ENCODE measurements around the gene PANK4.

The PANK4 gene

DNA sequence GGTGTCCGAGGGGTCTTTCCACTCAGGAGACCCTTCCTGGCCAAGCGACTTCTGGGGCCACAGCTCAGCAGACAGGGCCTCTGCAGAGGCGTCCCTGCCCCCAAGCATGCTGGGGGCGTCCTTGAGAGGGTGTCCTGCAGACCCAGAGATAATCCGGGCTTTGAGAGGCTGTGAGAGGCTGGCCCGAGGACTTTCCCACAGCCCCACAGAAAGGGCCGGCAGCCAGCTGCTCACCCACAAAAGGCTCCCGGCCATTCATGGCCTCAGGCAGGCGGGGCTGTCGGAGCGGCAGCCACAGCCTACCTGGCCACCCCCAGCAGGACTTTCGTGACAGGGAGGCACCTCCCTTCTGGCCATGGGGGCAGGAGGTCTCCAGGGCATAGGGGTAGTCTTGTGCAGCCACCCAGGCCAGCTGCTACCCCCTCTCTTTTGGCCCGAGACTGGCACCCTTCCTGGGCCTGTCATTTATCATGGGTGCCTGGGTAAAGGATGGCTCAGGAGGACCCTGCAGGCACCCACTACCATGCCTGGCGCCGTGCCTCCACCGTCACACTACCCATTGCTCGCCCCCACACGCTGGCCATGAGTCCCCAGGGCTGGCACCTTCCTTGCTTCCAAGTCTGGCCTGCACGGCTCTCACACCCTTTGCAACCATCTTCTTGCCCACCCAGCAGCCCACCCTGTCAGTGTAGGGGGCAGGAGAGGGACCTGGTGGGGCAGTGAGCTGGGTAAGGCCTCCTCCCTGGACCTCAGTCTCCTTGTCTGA, 18.7 kb upstream of the PANK4 start:
- no peak for DNase-seq (ENCODE audit: low spot score)

DNA sequence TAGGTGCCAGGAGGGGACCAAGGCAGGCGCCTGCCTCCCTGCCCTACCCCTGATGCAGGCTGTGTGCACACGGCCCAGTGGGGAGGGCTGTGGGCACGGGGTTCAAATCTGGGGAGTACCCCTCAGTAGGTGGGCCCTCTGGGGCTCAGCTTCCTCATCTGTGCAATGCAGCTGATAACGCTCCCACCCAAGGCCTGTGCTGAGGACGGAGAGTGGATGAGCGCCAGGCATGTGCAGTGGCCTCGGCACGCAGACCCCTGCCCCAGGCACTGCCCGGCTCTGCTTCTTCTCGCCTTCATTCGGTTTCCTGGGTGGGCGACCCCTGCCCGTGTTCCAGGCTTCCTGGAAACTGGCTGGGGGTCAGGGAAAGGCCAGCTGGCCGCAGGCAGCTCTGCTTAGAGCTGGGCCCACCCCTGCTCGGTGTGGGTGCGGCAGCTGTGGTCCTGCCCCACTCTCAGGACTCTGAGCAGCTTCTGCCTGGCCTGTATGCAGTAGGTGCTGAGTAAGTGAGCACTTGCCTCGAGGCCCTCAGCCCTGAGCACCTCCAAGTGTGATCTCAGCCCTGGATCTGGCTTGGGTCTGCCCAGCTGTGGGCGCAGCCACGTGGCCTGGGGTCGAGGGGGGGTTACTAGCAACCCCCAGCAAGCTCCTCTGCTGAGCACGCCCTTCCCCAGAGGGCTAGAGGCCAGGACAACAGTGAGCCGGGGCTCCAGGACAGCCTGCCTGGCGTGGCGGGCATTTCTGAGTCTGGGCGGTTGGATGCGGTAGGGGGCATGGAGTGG, 17.9 kb upstream of the PANK4 start:
- DNase-seq (ENCODE audit: low spot score), result no peak

DNA sequence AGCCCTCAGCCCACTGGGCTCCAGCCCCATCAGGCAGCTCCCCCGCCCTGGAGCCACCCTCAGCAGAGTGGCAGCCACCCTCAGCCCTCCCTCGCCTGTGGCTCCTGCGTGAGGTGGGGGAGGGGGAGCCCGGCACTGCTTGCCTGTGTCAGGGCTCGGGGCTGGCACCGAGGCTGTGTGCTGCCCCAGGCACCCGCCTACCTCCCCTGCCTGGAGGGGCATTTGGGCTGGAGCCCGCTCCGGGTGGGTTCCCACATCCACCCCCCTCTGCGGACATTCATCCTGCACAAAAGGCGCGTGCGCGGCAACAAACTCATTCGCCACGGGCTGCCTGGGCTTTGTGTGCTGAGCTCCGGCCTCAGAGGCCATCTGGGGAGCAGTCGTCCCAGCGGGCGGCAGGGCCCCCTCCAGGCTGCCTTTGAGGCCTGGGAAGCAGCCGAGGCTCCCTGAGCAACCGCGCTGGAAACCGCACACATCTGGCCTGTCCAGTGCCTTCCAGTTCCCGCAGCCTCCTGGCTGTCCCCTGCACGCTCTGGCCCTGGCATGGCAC, 17.2 kb upstream of the PANK4 start:
- peak; percentile 54 for DNase-seq (ENCODE audit: low spot score)

DNA sequence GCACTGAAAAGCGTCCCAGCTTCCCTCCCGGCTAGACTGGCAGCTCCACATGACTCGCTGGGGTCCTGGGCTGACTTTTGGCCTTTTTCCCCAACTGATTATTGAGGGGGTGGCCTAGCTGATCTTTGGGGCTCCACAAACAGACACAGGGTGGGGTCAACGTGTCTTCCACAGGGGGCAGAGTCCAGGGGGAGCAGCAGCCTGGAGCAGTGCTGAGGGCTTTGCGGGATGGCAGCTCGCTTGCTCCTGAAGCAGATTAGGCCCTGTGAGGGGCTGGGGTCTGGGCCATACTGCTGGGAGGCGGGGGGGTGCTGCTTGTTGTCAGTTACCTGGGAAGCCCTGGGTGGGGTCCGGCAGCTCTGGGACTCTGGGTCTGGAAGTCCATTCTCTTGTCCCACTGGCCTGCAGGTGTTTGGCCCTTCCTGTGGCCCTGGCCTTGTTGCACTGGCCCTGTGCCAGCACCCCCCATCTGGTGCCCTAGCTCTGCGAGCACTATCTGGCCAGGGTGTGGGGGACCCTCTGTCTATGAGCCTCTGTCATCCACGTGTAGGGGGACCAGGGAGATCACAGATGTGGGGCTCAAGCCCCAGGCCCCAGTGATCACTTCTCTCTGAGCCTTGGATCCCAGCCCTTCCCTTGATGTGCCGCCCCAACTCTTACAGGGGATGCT, 16.0 kb upstream of the PANK4 start:
- no peak for DNase-seq (ENCODE audit: low spot score)

DNA sequence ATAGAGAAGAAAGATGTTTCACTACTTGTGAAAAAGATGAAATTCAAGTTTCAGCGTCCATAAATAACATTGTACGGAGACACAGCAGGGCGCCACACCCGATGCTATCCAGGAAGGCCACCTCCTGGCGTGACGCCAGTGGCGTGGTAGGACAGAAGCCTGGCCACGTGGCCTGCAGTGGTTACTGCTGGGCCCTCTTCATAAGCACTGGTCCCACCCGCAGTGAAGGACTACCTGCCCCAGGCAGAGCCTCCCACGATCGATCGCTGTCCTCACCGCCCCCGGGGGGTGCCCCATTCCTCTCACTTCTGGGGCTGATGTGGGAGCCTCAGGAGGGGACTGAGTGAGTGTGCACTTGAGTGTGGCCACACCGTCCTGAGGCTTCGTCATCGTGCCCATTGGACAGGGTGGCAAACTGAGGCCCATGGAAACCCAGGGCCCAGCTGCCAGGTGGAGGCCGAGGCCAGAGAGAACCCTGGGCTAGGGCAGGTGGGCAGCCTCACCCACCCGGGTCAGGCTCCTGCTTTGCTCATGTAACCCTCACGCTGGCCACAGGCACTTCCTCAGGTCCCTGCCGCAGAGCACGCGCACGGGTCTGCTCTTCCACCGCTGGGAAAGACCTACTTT, 15.3 kb upstream of the PANK4 start:
- DNase-seq (ENCODE audit: low spot score), result no peak

DNA sequence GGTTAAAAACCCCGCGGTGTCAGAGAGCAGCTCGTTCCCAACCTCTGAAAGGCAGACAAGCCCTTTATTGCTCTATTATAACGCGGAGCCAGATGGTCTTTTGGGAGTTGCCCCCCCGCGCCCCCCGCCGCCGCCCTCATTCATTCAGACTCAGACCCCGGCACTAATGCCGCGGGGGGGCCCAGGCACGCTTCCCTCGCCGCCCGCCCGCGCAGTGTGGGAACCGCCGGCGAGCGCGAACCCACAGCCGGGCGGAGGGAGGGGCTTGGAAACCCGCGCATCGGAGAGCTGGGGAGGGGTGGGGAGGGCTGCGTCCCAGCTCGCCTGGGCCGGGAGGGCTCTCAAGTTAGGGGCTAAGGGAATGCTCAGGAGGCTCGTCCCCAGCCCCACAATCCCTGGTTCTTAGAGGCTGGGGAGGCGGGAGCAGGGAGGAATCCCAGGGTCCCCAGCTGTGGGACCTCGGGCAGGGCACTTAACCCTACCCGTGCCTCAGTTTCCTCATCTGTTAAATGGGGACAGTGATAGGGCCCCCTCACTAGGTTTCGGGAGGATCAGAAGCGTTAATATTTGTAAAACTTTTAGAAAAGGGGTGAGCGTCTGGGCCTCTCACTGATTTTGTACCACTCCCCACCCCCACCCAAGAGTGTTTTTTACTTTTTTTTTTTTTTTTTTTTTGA, 14.6 kb upstream of the PANK4 start:
- DNase-seq (ENCODE audit: low spot score), result no peak

DNA sequence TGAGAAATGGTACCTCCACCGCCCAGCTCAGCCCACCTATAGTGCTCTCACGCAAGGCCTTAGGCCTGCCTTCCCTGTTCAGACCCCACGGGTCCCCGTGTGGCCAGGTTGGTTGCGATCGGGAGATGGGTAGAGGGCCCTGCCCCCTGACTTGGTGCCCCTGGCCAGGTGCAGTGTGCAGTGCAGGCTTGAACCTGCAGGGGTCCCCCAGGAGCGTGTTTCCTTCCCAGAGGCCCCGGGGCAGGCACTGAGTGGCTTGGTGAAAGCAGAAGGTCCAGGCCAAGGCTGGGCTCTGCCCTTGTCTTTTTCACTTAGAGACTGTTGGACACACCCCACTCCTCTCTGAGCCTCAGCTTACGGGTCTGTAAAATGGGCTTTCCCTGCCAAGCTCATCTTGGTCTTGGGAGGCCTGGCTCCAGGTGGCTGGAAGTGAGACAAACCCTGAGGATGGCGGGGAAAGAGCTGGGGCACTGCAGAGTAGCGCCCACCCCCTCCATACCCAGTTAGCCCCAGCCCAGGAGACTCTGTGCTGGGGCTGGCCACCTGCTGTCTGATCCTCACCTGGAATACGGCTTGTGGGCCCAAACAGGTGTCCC, 13.0 kb upstream of the PANK4 start:
- no peak for DNase-seq (ENCODE audit: low spot score)

DNA sequence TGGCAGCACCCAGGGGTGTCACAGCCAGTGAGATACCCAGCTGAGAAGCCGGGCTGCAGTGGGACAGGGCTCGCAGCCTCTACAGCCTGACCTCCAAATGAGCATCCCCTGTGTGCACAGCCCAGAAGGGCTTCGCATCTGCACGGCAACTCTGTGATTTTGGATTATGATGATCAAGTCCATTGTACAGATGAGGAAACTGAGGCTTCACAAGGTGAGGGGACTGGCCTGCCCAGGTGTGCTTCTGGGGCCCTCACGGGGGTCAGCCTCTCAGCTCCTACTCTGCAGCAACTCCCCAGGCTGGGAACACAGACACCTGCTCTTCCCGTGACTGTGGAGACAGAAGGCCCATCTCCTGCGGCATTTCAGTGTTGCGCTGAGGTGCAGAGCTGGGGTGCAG, 12.5 kb upstream of the PANK4 start:
- no peak for DNase-seq (ENCODE audit: low spot score)

DNA sequence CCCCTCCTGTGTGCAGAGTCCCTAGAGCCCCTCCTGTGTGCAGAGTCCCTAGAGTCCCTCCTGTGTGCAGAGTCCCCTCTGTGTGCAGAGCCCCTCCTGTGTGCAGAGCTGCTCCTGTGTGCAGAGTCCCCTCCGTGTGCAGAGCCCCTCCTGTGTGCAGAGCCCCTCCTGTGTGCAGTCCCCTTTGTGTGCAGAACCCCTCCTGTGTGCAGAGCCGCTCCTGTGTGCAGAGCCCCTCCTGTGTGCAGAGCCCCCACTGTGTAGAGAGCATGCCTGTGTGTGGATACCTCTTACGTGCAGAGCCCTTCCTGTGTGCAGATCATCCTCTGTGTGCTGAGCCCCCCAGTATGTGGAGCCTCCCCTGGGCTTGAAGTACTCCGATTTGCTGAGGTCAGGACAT, 12.0 kb upstream of the PANK4 start:
- no peak for DNase-seq (ENCODE audit: low spot score)

DNA sequence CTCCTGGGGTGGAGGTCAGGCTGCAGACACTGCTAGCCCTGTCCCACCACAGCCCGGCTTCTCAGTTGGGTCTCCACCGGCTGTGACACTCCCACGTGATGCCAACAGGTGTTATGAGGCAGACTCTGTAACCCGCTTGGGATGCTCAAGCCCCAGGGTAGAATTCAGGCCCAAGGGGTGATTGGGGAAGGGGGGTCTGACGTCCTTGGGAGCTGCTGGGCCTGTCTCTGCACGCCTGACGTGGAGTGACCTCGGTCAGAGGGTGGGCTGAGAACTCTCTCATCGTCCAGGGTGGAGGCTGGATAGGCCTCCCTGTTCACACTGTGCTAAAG, 11.4 kb upstream of the PANK4 start:
- no peak for DNase-seq (ENCODE audit: low spot score)

DNA sequence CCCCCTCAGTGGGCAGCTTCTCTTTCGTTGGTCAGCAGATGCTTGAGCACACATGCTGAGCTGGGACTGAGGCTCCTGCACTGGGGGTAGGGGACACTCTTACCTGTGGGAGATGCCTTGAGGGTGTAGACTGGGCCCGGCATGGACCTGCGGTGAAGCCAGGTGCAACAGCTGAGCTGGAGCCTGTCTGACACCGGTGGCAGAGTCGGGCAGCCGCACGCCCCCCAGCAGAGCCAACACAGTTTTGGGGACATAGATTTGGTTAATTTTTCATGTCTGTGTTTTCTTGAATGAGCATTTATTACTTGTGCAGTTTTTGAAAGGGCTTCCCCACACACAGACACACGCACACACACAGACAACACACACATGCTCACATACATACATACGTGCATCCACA, 9.6 kb upstream of the PANK4 start:
- DNase-seq (ENCODE audit: low spot score), result no peak

DNA sequence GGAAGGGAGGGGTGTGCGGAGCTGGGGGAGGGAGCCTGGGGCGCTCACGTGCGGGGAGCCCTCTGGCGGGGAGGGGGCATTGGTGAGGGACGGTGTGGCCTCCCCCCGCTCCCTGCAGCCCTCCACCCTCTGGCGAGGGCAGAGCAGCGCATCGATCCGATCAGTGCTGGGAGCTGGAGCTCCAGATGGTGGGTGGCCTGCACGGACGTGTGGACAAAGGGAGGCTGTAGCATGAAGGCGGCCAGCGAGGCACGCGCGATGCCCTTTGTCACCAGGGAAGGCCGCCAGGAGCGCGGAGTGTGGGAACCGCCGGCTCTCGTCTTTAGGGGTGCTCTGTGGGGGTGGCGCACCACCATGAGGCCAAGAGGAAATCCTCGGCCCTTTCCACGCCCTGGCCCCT, 9.1 kb upstream of the PANK4 start:
- DNase-seq (ENCODE audit: low spot score), result no peak

DNA sequence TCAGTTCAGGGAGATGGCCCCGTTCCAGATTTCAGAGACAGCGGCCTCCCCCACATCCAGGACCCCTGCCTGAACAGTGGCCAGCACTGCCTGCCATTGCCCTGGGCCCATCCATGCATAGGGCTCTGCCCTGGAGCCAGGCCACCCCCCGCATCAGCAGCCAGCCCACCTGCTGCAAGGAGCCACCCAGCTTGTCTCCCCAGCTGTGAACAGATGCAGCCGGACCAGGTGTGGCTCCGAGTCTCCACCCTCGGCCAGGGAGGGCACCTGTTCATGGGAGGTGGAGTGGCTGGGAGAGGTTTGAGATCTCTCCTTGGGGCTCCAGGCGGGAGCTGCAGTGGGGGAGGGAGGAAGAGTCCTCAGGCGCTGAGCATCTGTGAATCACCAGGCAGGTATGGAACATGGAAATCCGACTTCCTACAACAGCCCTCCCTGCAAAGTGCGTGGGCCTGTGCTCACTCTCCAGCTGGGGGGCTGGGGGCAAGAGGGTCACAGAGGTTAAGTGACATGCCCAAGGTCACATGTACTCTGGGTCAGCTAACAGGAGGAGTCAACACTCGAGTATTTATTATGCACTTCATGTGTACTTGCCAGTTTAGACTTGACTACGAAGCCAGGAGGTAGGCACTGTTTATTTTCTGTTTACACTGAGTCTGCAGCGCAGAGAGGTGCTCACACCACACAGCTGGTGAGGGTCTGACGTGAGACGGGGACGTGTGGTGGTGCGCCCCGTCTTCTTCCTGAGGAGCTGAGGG, 8.5 kb upstream of the PANK4 start:
- DNase-seq (ENCODE audit: low spot score), result no peak

DNA sequence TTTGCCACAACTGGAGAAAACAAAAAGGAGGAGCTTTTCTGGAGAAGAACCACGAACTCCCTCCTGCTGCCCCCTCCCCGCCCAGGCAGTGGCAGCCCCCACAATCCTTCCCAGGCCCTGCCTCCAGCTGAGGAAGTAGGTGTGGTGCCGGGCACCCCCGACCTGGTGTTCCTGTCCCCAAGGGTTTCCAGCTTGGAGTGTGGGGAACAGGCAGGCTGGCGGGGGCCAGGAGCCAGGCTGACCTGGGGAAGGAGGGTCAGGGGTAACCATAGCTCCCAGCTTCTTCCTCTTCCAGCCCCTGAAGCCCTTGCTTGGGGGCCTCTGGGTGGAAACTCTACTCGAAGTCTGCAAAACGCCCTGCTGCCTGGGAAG, 7.9 kb upstream of the PANK4 start:
- DNase-seq (ENCODE audit: low spot score), result no peak

DNA sequence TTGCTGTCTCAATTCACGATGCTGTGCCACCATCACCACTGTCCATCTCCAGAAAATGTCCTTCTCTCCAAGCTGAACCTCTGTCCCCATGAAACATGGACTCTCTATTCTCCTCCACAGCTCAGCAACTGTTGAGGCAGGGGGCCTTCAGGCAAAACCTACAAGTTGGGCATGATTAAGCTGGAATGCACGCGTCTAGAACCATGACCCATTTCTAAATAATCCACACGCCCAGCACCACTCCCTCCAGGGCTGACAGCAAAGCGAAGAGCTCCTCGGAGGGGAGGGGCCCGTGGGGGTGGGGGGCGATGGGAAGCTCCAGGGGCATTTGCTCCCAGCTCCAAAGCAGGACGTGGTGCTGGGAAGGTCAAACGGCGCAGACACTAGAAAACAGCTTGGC, 7.0 kb upstream of the PANK4 start:
- DNase-seq (ENCODE audit: low spot score), result no peak

DNA sequence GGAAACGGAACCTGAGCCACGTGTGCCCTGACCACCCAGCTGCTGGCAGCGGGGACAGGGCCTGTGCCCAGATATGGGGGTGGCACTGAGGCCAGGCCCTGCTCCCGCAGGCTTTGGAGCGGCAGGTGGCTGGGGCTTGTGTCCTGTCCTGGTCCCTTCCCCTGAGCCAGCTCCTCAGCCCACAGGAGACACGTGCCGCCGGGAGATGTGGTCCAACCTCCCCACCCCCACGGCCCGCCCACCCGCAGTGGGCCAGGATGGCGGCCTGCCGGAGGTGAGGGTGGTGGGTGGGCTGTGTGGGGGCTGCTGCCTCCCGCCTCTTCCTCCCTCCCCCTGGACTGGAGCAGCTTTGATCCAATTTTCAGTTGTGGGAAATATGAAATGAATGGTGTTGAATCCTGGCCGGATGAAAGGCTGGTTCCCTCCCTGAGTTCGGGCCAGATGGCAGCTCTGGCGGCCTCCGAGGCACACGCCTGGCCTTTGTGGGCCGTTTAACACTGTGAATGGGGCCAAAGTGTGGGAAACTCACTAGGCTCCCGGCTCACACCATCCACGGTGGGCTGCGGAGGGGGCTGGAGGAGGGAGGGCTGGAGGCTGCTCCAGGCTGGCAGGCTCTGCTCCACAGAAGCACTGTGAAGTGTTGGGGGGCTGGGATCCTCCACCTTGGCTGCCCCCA, 6.2 kb upstream of the PANK4 start:
- no peak for DNase-seq (ENCODE audit: low spot score)

DNA sequence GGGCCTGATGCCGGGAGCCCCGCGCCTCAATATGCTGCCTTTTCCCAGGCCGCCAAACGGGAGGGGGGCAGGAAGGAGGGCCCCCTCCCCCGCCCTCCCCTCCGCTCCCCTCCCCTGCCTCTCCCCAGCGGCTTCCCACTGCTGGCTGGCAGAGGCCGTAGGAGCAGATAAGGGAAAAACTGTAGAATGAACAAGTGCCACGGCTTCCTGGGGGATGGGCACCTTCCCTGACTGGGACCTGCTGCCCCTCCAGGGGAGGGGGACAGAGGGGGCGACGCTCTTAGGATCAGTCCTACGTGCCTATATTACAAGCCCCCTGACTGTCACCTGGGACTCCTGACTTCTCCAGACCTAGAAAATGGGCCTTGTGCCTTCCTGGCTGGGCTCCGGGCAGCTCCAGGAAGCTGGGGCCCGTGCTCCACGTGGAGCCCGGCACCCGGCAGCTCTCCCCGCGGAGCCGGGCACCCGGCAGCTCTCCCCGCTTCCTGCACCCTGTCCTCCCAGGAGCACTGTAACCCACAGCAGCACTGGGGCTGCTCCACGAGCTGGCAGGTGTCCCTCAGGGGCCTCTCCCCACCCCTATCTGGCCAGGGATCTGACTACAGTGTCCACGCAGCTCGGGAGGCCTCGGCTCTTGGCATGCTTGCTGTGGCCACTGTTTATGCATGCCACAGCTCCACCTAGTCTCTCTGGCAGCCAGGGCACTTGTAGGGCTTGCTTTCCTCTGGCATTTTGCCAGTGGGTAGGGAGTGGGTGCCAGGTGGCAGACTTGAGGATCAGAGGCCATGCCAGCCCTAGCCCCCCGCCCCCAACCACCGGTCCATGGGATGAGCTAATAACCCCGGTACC, 4.3 kb upstream of the PANK4 start:
- no peak for DNase-seq (ENCODE audit: low spot score)

DNA sequence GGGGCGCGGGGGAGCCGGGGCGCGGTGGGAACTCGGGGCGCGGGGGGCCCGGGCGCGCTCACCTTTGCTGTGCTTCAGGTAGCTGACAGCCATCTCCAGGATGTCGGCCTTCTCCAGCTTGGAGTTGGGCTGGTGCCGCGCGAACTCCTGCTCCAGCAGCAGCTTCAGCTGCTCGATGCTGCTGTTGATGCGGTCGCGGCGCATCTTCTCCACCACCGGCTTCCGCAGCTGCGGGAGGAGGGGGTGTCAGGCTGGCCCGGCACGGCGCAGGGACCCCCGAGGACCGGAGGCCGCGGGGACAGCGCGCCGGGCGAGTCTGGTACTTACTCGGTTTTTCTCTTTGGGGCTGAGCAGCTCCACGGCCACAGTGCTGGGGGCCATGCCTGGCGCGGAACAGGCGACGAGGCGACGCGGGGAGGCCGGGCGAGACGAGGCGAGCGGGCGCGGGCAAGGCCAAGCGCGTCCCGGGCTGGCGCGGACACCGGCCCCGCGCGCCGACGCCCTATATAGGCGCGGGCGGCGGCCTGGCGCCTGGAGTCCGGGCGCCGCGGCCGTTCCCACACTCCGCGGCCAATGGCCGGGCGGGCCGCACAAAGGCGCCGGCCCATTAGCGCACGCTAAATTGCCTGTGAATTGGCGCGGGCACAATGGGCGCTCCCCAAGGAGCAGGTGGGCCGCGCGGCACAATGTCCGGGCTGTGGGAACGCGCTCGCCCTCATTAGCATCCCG, 3.6 kb upstream of the PANK4 start, which contains the start of gene HES5:
Gene HES5 (minus strand): TSS at position 480 of the 729 bp plus-strand sequence. CDS start 99 bp downstream, at position 381.
- no peak for DNase-seq (ENCODE audit: low spot score)
